ENCODE results near the gene OR8A1. TPM values are rescaled to one million over a fixed set of nuclear protein-coding genes. Genes with fewer than 3 reads are reported as not detected.

OR8A1 gene
- total RNA-seq, 1 donor from 2014 or later: not detected

- no peaks in the 10 kb centered on the region for H3K4me1 ChIP-seq
- no peaks in the 10 kb centered on the region for H3K27me3 ChIP-seq
- TF ChIP-seq POLR2AphosphoS5 (IDR thresholded peaks at IDR 0.05; ENCODE audit: insufficient read depth in 1 of 2, low read depth in 1 of 2): no peak
- intact Hi-C loops (cut with DNase I): no loop called here
- DNase-seq (ENCODE audit: extremely low spot score in 2 of 2): no peak
- H3K36me3 ChIP-seq: no peaks in the 10 kb centered on the region
- H3K9me3 ChIP-seq: no peaks in the 10 kb centered on the region
- no peak overlapping the region for H3K4me3 ChIP-seq
- H3K27ac ChIP-seq: no peak overlapping the region
Observed at GRCh38 chr11:124536520-124536919, 33.3 kb upstream of the OR8A1 start.

DNA sequence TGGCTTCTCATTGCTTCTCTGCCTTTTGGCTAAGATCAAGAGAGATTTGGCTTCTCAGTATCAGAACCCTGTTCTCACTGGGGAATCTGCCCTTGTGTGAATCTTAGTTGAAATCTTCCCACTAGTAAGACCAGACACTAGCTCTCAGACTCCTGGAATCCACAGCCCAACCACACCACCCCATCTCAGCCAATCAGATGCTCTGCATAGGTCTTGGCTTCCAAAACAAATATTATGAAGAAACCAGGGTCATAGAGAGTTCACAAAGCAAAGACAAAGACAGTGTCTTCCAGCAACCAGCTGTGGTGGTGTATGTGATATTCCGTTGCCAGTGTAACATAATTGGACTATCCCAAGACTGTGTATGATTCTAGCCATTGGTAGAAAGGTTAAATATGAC lies 31.8 kb upstream of the OR8A1 start:
- no peak for DNase-seq (ENCODE audit: extremely low spot score in 2 of 2)
- Histone ChIP-seq H3K4me1 (no peaks in the 10 kb centered on the region), H3K27me3 (no peaks in the 10 kb centered on the region), H3K27ac (no peak overlapping the region), H3K4me3 (no peak overlapping the region), H3K9me3 (no peaks in the 10 kb centered on the region), H3K36me3 (no peaks in the 10 kb centered on the region)
- no peak for TF ChIP-seq POLR2A (IDR thresholded peaks at IDR 0.05)
- TF ChIP-seq POLR2AphosphoS5 (IDR thresholded peaks at IDR 0.05; ENCODE audit: insufficient read depth in 1 of 2, low read depth in 1 of 2): no peak
- TF ChIP-seq, protein P1, sequence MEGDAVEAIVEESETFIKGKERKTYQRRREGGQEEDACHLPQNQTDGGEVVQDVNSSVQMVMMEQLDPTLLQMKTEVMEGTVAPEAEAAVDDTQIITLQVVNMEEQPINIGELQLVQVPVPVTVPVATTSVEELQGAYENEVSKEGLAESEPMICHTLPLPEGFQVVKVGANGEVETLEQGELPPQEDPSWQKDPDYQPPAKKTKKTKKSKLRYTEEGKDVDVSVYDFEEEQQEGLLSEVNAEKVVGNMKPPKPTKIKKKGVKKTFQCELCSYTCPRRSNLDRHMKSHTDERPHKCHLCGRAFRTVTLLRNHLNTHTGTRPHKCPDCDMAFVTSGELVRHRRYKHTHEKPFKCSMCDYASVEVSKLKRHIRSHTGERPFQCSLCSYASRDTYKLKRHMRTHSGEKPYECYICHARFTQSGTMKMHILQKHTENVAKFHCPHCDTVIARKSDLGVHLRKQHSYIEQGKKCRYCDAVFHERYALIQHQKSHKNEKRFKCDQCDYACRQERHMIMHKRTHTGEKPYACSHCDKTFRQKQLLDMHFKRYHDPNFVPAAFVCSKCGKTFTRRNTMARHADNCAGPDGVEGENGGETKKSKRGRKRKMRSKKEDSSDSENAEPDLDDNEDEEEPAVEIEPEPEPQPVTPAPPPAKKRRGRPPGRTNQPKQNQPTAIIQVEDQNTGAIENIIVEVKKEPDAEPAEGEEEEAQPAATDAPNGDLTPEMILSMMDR (IDR thresholded peaks at IDR 0.05): no peak
- intact Hi-C loops (cut with DNase I): no loop called here

- TF ChIP-seq, protein P1 (IDR thresholded peaks at IDR 0.05): no peak
- TF ChIP-seq POLR2AphosphoS5 (IDR thresholded peaks at IDR 0.05; ENCODE audit: insufficient read depth in 1 of 2, low read depth in 1 of 2) (no peak), POLR2A (IDR thresholded peaks at IDR 0.05) (no peak)
- Histone ChIP-seq H3K36me3 (no peaks in the 10 kb centered on the region), H3K27ac (no peak overlapping the region), H3K4me1 (no peaks in the 10 kb centered on the region), H3K9me3 (no peaks in the 10 kb centered on the region), H3K27me3 (no peaks in the 10 kb centered on the region), H3K4me3 (no peak overlapping the region)
- no peak for DNase-seq (ENCODE audit: extremely low spot score in 2 of 2)
- intact Hi-C loops (cut with DNase I): no loop called here
Observed at GRCh38 chr11:124541204-124541603, 28.6 kb upstream of the OR8A1 start.

DNA sequence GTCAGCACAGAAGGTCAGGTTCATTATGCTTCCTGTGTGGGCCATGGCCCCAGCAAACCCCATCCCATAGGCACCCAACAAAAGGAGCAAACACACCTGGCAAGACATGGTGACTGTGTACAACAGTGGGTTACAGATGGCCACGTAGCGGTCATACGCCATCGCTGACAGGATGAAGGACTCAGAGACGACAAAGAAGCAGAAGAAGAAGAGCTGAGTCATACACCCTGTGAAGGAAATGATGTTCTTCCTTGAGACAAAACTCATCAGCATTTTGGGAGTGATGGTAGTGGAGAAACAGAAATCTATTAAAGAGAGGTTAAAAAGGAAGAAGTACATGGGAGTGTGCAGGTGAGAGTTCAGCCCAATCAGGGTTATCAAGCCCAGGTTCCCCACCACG lies 26.7 kb upstream of the OR8A1 start:
- Histone ChIP-seq H3K4me1 (no peaks in the 10 kb centered on the region), H3K4me3 (no peak overlapping the region), H3K9me3 (no peaks in the 10 kb centered on the region), H3K27me3 (no peaks in the 10 kb centered on the region), H3K36me3 (no peaks in the 10 kb centered on the region), H3K27ac (no peak overlapping the region)
- intact Hi-C loops (cut with DNase I): no loop called here
- no peak for DNase-seq (ENCODE audit: extremely low spot score in 2 of 2)
- TF ChIP-seq, protein P1 (IDR thresholded peaks at IDR 0.05): no peak
- TF ChIP-seq POLR2A (IDR thresholded peaks at IDR 0.05): no peak
- TF ChIP-seq POLR2AphosphoS5 (IDR thresholded peaks at IDR 0.05; ENCODE audit: insufficient read depth in 1 of 2, low read depth in 1 of 2): no peak

DNA sequence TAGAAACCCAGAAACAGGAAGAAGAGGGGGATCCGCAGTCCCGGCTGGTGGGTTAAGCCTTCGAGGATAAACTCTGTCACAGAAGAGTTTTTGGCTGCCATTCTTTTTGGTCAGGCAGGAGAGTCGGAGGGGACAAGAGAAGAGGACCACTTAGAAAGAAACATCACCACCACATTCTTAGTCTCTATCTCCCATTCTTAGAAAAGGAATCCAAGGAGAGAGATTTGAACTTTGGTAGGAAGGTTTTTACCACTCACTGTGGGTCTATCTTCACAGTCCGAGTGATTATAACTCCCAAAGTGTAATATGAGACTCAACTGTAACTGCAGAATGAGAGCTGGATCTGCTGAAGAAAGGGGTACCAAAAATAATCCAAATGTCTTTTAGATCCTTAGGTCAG lies 26.2 kb upstream of the OR8A1 start, which contains the start of gene OR8B12:
TSS of gene OR8B12 (minus strand) at position 101 of the 400 bp plus-strand sequence. CDS start at position 101, 0 bp downstream.
- Histone ChIP-seq H3K4me1 (no peaks in the 10 kb centered on the region), H3K27me3 (no peaks in the 10 kb centered on the region), H3K9me3 (no peaks in the 10 kb centered on the region), H3K27ac (no peak within 1 kb of the TSS), H3K36me3 (no peaks in the 10 kb centered on the region), H3K4me3 (no peak within 1 kb of the TSS)
- TF ChIP-seq POLR2A (IDR thresholded peaks at IDR 0.05) (no peak), POLR2AphosphoS5 (IDR thresholded peaks at IDR 0.05; ENCODE audit: insufficient read depth in 1 of 2, low read depth in 1 of 2) (no peak)
- TF ChIP-seq, protein P1 (IDR thresholded peaks at IDR 0.05): no peak
- intact Hi-C loops (cut with DNase I): no loop called here
- no peak for DNase-seq (ENCODE audit: extremely low spot score in 2 of 2)

All from vagina (tissue), 2 donors.